Activated T-helper 2 cell treated with anti-CD3 and anti-CD28 coated beads, Interferon-gamma antibody, Interleukin-2, Interleukin-4, amounts not matched to agents 10 μg/mL and 5 μg/mL and 100 μg/mL, durations not matched to agents 14 hours and 24 hours and 36 hours (primary cell): ENCODE measurements around the gene MND1. TPM values are rescaled to one million over a fixed set of nuclear protein-coding genes. Genes with fewer than 3 reads are reported as not detected.

ENCODE experiments used
- DNase-seq: peaks from one replicate; pipeline ENCODE4 v3.0.0; 2021; ENCODE audit warnings: low spot score
- H3K27ac Mint-ChIP-seq: one replicate; pipeline ENCODE4 v1.8.0; 2021; ENCODE audit warnings: mixed read lengths
- H3K27me3 Mint-ChIP-seq: one replicate; pipeline ENCODE4 v1.8.0; 2021; ENCODE audit warnings: low read depth, mixed read lengths
- H3K36me3 Mint-ChIP-seq: one replicate; pipeline ENCODE4 v1.8.0; 2021; ENCODE audit warnings: low read depth, mixed read lengths
- H3K4me1 Mint-ChIP-seq: one replicate; pipeline ENCODE4 v1.8.0; 2021; ENCODE audit warnings: low read depth, mixed read lengths
- H3K4me3 Mint-ChIP-seq: one replicate; pipeline ENCODE4 v1.8.0; 2021; ENCODE audit warnings: low read depth, mild to moderate bottlenecking, moderate library complexity, mixed read lengths
- H3K9me3 Mint-ChIP-seq: one replicate; pipeline ENCODE4 v1.8.0; 2021; ENCODE audit warnings: mixed read lengths
- intact Hi-C: fragments of 100-400 bp; cut with micrococcal nuclease; formaldehyde crosslinking; loops from one replicate; pipeline ENCODE4 v1.15.1; 2023
- total RNA-seq: library from RNA; stranded (reverse); gene quantifications from 2 replicates; pipeline ENCODE4 v1.2.3, GENCODE V29; 2022

MND1 gene
- total RNA-seq, 1 donor from 2014 or later, result 15.4 TPM

DNA sequence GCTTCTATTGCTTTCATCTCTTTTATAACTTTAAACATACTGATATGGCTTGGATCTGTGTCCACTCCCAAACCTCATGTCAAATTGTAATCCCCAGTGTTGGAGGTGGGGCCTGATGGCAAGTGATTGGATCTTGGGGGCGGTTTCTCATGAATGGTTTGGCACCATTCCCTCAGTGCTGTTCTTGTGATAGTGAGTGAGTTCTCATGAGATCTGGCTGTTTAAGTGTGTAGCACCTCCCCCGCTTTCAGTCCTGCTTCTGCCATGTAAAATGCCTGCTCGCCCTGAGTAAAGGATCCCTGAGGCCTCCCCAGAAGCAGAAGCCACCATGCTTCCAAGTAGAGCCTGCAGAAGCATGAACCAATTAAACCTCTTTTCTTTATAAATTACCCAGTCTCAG is 17.7 kb downstream of the MND1 start:
- Mint-ChIP-seq H3K27me3 (no peaks in the 10 kb centered on the region), H3K36me3 (peaks cover 78% of the 10 kb centered on the region), H3K27ac (no peak overlapping the region), H3K4me3 (no peak overlapping the region), H3K9me3 (no peaks in the 10 kb centered on the region), H3K4me1 (peaks cover 17% of the 10 kb centered on the region)
- DNase-seq, result no peak
- intact Hi-C loops, result no loop called here

DNA sequence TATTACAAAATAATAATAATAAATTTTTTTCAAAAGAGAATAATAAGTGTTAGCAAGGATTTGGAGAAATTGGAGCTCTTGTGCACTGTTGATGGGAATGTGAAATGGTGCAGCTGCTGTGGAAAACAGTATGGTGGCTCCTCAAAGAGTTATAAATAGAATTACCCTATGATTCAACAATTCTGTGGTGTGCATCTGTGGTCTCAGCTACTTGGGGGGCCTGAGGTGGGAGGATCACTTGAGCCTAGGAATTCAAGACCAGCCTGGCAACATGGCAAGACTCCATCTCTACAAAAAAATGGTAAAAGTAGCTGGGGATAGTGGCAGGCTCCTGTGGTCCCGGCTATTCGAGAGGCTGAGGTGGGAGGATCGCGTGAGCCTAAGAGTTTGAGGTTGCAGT is 19.6 kb downstream of the MND1 start:
- no peak for DNase-seq
- no peak overlapping the region for H3K4me3 Mint-ChIP-seq
- intact Hi-C loops, result no loop called here
- H3K27me3 Mint-ChIP-seq, result no peaks in the 10 kb centered on the region
- H3K4me1 Mint-ChIP-seq, result peaks cover 14% of the 10 kb centered on the region
- H3K27ac Mint-ChIP-seq, result no peak overlapping the region
- H3K9me3 Mint-ChIP-seq, result no peaks in the 10 kb centered on the region
- H3K36me3 Mint-ChIP-seq, result peaks cover 81% of the 10 kb centered on the region

DNA sequence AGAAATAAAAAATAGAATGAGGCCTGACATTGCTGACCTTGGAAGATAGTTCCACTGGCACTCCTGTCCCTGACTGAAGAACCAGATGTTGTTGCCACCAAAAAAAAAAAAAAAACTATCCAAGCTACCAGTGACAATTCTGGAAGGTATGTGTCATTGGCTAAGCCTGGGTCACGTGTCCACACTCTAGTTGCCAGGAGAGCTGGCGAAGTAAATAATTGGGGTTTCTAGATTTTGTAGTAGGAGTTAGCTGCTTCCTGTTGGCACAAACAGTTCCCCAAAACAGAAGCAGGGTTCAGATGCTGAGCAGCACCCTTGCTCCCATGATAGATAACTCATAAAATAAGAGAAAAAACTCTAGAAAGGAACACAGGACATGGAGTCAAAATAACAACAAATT is 20.5 kb downstream of the MND1 start:
- Mint-ChIP-seq H3K4me1 (peaks cover 12% of the 10 kb centered on the region), H3K9me3 (no peaks in the 10 kb centered on the region), H3K36me3 (peaks cover 82% of the 10 kb centered on the region), H3K4me3 (no peak overlapping the region), H3K27ac (no peak overlapping the region), H3K27me3 (no peaks in the 10 kb centered on the region)
- DNase-seq, result no peak
- intact Hi-C loops, result no loop called here

DNA sequence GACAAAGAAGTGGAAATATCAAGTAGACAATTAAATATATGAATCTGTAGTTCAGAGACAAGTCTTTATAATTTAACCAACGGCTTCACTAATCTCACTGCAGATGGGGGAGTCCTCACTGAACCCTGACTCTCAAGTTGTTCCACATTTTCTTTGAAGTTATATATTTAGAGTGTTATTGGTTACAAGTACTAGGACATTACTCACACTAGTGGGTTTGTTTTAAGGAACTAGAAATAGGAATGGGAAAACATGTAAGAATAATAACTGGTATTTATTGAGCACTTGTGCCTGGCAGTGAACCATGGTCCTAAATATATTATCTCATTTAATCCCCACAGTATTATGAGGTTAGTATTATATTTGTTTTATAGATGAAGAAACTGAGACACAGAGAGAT is 22.0 kb downstream of the MND1 start:
- Mint-ChIP-seq H3K4me3 (no peak overlapping the region), H3K36me3 (peaks cover 87% of the 10 kb centered on the region), H3K9me3 (no peaks in the 10 kb centered on the region), H3K4me1 (peaks cover 12% of the 10 kb centered on the region), H3K27me3 (no peaks in the 10 kb centered on the region), H3K27ac (no peak overlapping the region)
- no peak for DNase-seq
- intact Hi-C loops, result no loop called here

DNA sequence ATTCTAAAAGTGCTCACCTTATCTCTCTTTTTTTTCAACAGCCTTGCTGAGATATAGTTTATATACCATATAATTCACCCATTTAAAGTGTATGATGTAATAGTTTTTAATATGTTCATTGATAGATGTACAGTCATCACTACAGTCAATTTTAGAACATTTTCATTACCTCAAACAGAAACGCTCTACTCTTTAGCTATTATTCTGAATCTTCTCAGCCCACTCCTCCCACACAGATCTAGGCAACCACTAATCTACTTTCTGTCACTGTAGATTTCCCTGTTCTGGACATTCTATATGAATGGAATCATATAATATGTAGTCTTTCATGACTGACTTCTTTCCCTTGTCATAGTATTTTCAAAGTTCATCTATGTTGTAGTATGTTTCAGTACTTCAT is 22.6 kb downstream of the MND1 start:
- Mint-ChIP-seq H3K4me1 (peaks cover 12% of the 10 kb centered on the region), H3K9me3 (no peaks in the 10 kb centered on the region), H3K27ac (no peak overlapping the region), H3K4me3 (no peak overlapping the region), H3K27me3 (no peaks in the 10 kb centered on the region), H3K36me3 (peaks cover 89% of the 10 kb centered on the region)
- no peak for DNase-seq
- intact Hi-C loops, result no loop called here

DNA sequence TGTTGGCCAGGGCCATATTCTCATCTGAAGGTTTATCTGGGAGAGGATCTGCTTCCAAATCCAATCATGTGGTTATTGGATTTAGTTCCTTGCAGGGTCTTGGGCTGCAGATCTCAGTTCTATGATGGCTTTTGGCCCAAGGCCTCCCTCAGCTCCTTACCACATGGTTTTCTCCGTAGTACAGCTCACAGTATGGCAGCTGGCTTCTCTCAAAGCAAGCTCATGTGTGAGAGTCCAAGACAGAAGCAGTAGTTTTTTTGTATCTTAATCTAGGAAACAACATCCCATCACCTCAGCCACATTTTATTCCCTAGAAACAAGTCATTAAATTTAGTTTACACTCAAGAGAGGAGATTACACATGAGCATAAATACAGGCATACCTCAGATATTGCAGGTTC is 24.5 kb downstream of the MND1 start:
- H3K9me3 Mint-ChIP-seq, result peaks cover 5% of the 10 kb centered on the region
- H3K4me1 Mint-ChIP-seq, result peaks cover 12% of the 10 kb centered on the region
- H3K27ac Mint-ChIP-seq, result no peak overlapping the region
- no peaks in the 10 kb centered on the region for H3K27me3 Mint-ChIP-seq
- intact Hi-C loops, result no loop called here
- peaks cover 87% of the 10 kb centered on the region for H3K36me3 Mint-ChIP-seq
- H3K4me3 Mint-ChIP-seq, result no peak overlapping the region
- no peak for DNase-seq

DNA sequence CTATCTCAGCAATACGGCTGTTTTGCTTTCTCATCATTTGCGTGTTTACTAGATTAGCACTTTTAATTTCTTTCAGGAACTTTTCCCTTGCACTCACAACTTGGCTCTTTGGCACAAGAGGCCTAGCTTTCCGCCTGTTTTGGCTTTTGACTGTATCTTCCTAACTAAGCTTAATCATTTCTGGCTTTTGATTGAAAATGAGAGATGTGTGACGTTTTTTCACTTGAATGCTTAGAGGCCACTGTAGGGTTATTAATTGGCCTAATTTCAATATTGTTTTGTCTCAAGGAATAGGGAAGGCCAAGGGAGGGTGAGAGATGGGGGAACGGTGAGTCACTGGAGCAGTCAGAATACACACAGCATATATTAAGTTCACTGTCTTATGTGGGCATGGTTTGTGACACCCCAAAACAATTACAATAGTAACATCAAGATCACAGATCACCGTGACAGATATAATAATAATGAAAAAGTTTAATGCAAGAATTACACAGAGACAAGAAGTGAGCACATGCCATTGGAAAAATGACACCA is 27.3 kb downstream of the MND1 start:
- intact Hi-C loops, result no loop called here
- H3K4me3 Mint-ChIP-seq, result no peak overlapping the region
- H3K36me3 Mint-ChIP-seq, result peaks cover 73% of the 10 kb centered on the region
- H3K27me3 Mint-ChIP-seq, result no peaks in the 10 kb centered on the region
- H3K9me3 Mint-ChIP-seq, result peaks cover 5% of the 10 kb centered on the region
- H3K4me1 Mint-ChIP-seq, result peaks cover 10% of the 10 kb centered on the region
- no peak overlapping the region for H3K27ac Mint-ChIP-seq
- DNase-seq, result no peak

DNA sequence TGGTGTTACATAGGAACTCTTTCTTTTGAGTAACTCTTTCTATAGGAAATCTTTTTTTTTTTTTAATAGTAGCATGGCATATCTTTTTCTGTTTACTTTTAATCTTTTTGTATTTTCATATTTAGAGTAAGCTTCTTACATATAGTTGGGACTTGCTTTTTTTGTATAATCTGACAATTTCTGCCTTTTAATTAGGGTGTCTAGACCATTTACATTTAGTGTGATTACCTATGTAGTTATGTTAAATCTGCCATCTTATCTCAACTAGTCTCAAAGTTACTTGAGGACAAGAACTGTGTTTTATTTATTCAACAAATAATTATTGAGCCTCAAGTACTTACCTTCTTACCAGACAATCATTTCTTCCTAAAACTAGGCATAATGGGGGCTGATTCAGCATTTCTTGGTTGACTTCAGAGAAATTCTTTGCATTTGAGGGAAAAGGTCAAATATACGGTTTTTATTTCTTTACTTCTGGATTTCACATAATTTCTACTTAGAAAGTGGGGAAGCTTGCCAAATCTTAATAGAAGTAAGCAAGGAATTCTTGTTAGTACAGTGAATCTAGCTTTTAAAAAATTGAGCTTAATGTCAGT is 28.6 kb downstream of the MND1 start:
- no peak overlapping the region for H3K4me3 Mint-ChIP-seq
- no peak overlapping the region for H3K27ac Mint-ChIP-seq
- H3K36me3 Mint-ChIP-seq, result peaks cover 64% of the 10 kb centered on the region
- intact Hi-C loops, result no loop called here
- H3K4me1 Mint-ChIP-seq, result peaks cover 4% of the 10 kb centered on the region
- peaks cover 5% of the 10 kb centered on the region for H3K9me3 Mint-ChIP-seq
- no peaks in the 10 kb centered on the region for H3K27me3 Mint-ChIP-seq
- no peak for DNase-seq

DNA sequence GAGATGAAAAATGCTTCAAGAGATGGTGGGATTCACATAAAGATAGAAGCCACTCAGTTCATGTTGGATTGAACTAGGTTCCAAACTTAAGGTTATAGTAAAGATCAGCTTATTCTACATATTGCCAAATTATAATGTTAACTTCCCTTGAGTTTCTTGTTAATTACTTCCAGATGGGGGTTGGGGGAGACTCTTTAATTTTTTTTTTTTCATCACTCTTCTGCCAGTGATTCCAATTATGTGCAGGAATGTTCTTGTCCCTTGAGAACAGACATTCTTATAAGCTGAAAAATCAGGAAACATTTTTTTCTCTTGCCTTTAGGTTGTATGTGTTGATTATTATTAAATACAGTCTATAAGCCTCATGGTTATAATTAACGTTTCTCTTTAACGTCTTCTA is 30.0 kb downstream of the MND1 start:
- Mint-ChIP-seq H3K9me3 (peaks cover 5% of the 10 kb centered on the region), H3K4me3 (no peak overlapping the region), H3K27ac (no peak overlapping the region), H3K36me3 (peaks cover 51% of the 10 kb centered on the region), H3K4me1 (peaks cover 6% of the 10 kb centered on the region), H3K27me3 (no peaks in the 10 kb centered on the region)
- no peak for DNase-seq
- intact Hi-C loops, result no loop called here

DNA sequence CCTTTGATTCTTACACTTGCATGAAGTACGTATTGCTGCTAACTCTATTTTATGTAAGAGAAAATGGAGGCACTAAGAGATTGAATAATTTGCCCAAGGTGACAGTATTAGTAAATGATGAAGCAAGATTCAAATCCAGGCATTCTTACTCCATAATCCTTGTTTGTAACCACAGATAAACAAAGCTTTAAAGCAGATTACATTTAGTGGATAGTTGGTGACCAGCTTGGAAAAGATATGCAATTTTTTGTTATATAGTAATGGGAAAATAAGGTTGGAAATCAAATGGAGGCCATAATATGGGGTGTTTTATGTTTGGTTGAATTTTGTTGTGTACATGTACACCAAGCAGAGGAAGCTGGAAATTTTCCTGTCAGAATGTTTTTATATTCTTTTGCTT is 30.8 kb downstream of the MND1 start:
- Mint-ChIP-seq H3K27me3 (no peaks in the 10 kb centered on the region), H3K27ac (no peak overlapping the region)
- intact Hi-C loops, result no loop called here

DNA sequence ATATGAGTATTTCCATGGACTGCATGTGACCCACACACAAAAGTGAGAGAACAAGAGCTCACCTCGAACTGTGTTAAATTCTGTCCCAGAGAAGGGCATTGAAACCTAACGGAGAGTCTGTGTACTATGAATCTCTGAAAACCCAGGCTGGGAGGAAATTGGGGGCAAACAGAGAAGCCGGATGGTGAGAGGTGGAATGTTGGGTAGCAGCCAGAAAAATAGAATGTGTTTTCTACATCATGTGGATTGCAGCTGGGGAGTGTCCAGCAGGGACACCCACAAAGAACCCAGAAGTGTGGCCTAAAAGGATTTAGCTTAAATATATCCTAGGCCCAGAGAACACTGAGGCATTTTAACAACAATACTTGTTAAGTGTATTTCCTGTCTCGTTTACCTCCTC is 38.6 kb downstream of the MND1 start:
- H3K4me3 Mint-ChIP-seq, result no peak overlapping the region
- H3K36me3 Mint-ChIP-seq, result peaks cover 21% of the 10 kb centered on the region
- no peak overlapping the region for H3K27ac Mint-ChIP-seq
- no peaks in the 10 kb centered on the region for H3K27me3 Mint-ChIP-seq
- intact Hi-C loops, result no loop called here
- no peaks in the 10 kb centered on the region for H3K9me3 Mint-ChIP-seq
- peaks cover 9% of the 10 kb centered on the region for H3K4me1 Mint-ChIP-seq
- no peak for DNase-seq

More for the DNA sequence above, 30.8 kb downstream of the MND1 start:
- peaks cover 42% of the 10 kb centered on the region for H3K36me3 Mint-ChIP-seq
- peaks cover 6% of the 10 kb centered on the region for H3K4me1 Mint-ChIP-seq
- H3K4me3 Mint-ChIP-seq, result no peak overlapping the region
- peaks cover 5% of the 10 kb centered on the region for H3K9me3 Mint-ChIP-seq
- DNase-seq, result no peak

DNA sequence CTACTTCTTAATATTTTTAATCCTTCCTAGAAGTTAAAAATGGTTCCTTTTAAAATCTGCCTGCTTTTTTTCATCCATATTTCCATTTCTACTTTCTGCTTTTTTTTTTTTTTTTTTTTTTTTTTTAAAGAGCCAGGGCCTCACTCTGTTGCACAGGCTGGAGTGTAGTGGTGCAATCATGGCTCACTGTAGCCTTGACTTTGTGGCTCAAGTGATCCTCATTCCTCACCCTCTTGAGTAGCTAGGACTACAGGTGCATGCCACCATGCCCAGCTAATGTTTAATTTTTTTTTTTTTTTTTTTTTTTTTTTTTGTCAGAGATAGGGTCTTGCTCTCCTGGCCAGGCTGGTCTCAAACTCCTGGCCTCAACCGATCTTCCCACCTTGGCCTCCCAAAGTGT is 39.7 kb downstream of the MND1 start:
- no peak for DNase-seq

DNA sequence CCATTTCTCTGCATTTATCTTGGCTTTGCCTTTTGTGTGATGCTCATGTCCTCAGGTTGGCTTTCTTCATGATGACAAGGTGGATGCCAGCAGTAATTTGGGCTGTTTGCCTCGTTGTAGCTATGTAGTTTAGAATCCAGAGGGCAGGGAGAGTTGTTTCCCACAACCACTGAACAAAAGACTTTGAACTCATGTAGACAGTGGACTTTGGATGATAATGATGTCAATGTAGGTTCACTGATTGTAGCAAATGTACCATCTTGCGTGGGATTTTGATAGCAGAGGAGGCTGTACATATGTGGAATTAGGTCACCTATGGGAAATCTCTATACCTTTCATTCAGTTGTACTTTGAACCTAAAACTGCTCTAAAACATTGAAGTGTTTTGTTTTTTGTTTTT is 41.3 kb downstream of the MND1 start:
- Mint-ChIP-seq H3K27ac (no peak overlapping the region), H3K4me3 (no peak overlapping the region), H3K27me3 (no peaks in the 10 kb centered on the region), H3K9me3 (no peaks in the 10 kb centered on the region), H3K4me1 (peaks cover 5% of the 10 kb centered on the region), H3K36me3 (peaks cover 21% of the 10 kb centered on the region)
- intact Hi-C loops, result no loop called here
- no peak for DNase-seq

More for the DNA sequence above, 39.7 kb downstream of the MND1 start:
- no peaks in the 10 kb centered on the region for H3K27me3 Mint-ChIP-seq
- H3K9me3 Mint-ChIP-seq, result no peaks in the 10 kb centered on the region
- H3K36me3 Mint-ChIP-seq, result peaks cover 21% of the 10 kb centered on the region
- intact Hi-C loops, result no loop called here
- H3K27ac Mint-ChIP-seq, result no peak overlapping the region
- H3K4me3 Mint-ChIP-seq, result no peak overlapping the region
- H3K4me1 Mint-ChIP-seq, result peaks cover 5% of the 10 kb centered on the region

DNA sequence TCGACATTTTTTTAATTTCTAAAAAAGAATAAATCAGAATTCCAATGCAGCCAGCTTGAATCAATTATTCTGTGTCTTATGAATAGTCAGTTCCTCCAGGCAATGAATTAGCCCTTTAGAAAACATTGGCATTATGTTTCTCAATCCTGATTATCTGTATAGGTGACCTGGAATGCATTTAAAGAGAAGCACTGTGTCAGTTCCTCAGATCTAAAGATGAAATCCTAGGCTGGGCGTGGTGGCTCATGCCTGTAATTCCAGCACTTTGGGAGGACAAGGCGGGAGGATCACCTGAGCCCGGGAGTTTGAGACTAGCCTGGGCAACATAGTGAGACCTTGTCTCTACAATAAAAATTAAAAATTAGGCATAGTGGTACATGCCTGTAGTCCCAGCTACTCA is 43.5 kb downstream of the MND1 start:
- no peak overlapping the region for H3K27ac Mint-ChIP-seq
- H3K4me3 Mint-ChIP-seq, result no peak overlapping the region

More for the DNA sequence above, 43.5 kb downstream of the MND1 start:
- no peak for DNase-seq
- H3K9me3 Mint-ChIP-seq, result no peaks in the 10 kb centered on the region
- intact Hi-C loops, result no loop called here
- no peaks in the 10 kb centered on the region for H3K27me3 Mint-ChIP-seq
- peaks cover 30% of the 10 kb centered on the region for H3K36me3 Mint-ChIP-seq
- H3K4me1 Mint-ChIP-seq, result peaks cover 4% of the 10 kb centered on the region
